ENCODE measurements around the gene KLHDC2.

Gene KLHDC2

GRCh38 chr14:49766839-49767238 is 1.1 kb upstream of the KLHDC2 start:
- POLR2A ChIA-PET = interaction anchor here (0.7 to 5.7 kb wide), 22 partner anchors 9 to 346 kb away, joined by 3 to 77 read pairs (median 6); partner anchors contain the start of genes ARF6, DNAAF2, KLHDC1 and LRR1

GRCh38 chr14:49767270-49767570 is 733 bp upstream of the KLHDC2 start:
- POLR2A ChIA-PET = interaction anchor here (0.7 to 5.7 kb wide), 23 partner anchors 9 to 345 kb away, joined by 3 to 77 read pairs (median 6); partner anchors contain the start of genes ARF6, DNAAF2, KLHDC1 and LRR1
- CTCF ChIA-PET = interaction anchor here (1.2 to 1.3 kb wide), 2 partner anchors 95 to 133 kb away, joined by 4 to 7 read pairs; no protein-coding TSS in a partner anchor
- no peak for TF ChIP-seq L3MBTL2 (conservative IDR thresholded peaks at IDR 0.05)
- TF ChIP-seq ARNT (IDR thresholded peaks at IDR 0.05) = no peak
- TF ChIP-seq BHLHE40 (IDR thresholded peaks at IDR 0.05; ENCODE audit: borderline replicate concordance) = no peak
- no peak for TF ChIP-seq HDGF (IDR thresholded peaks at IDR 0.05; ENCODE audit: borderline replicate concordance)
- no peak for TF ChIP-seq LEF1 (IDR thresholded peaks at IDR 0.05; ENCODE audit: borderline replicate concordance)
- TF ChIP-seq FOXK2 (IDR thresholded peaks at IDR 0.05) = no peak
- TF ChIP-seq FOXM1 (IDR thresholded peaks at IDR 0.05; ENCODE audit: borderline replicate concordance) = no peak
- TF ChIP-seq SUZ12 (IDR thresholded peaks at IDR 0.05) = no peak
- TF ChIP-seq ELF4 (IDR thresholded peaks at IDR 0.05) = no peak
- no peak for TF ChIP-seq PKNOX1 (IDR thresholded peaks at IDR 0.05)
- TF ChIP-seq ZNF384 (IDR thresholded peaks at IDR 0.05) = no peak
- TF ChIP-seq TARDBP (IDR thresholded peaks at IDR 0.05) = no peak
- no peak for TF ChIP-seq SP1 (IDR thresholded peaks at IDR 0.05)
- no peak for DNase-seq (ENCODE audit: extremely low spot score)

More at GRCh38 chr14:49766839-49767238, 1.1 kb upstream of the KLHDC2 start:
- CTCF ChIA-PET = interaction anchor here (1.2 to 1.3 kb wide), 2 partner anchors 95 to 133 kb away, joined by 4 to 7 read pairs; no protein-coding TSS in a partner anchor
- no peak for DNase-seq (ENCODE audit: extremely low spot score)
- TF ChIP-seq ARNT (IDR thresholded peaks at IDR 0.05) (no peak), FOXA1 (IDR thresholded peaks at IDR 0.05) (no peak), HDGF (IDR thresholded peaks at IDR 0.05; ENCODE audit: borderline replicate concordance) (no peak), BHLHE40 (IDR thresholded peaks at IDR 0.05; ENCODE audit: borderline replicate concordance) (no peak), NFRKB (IDR thresholded peaks at IDR 0.05) (no peak), SUZ12 (IDR thresholded peaks at IDR 0.05) (no peak), ZNF384 (IDR thresholded peaks at IDR 0.05) (no peak), ELF4 (IDR thresholded peaks at IDR 0.05) (no peak), SP1 (IDR thresholded peaks at IDR 0.05) (no peak), LEF1 (IDR thresholded peaks at IDR 0.05; ENCODE audit: borderline replicate concordance) (no peak), PKNOX1 (IDR thresholded peaks at IDR 0.05) (no peak), FOXM1 (IDR thresholded peaks at IDR 0.05; ENCODE audit: borderline replicate concordance) (no peak), TARDBP (IDR thresholded peaks at IDR 0.05) (no peak)

- POLR2A ChIA-PET = interaction anchor here (0.7 to 5.7 kb wide), 24 partner anchors 12 to 307 kb away, joined by 3 to 77 read pairs (median 5); partner anchors contain the start of genes ARF6, DNAAF2, KLHDC1 and LRR1
- peak; percentile 25 for DNase-seq (ENCODE audit: extremely low spot score)
- CTCF ChIA-PET = interaction anchor here (1.2 kb wide), 1 partner anchor 93 kb away, joined by 4 read pairs; no protein-coding TSS in a partner anchor
Observed at GRCh38 chr14:49768301-49769121, 558 bp downstream of the KLHDC2 start.

GRCh38 chr14:49769171-49769570 is 1.2 kb downstream of the KLHDC2 start:
- ChIA-PET POLR2A (interaction anchor here (0.7 to 5.7 kb wide), 9 partner anchors 12 to 308 kb away, joined by 3 to 77 read pairs (median 7); partner anchors contain the start of genes DNAAF2, KLHDC1, MGAT2 and POLE2), CTCF (no interaction called here)
- TF ChIP-seq HDGF (IDR thresholded peaks at IDR 0.05; ENCODE audit: borderline replicate concordance) (no peak), SUZ12 (IDR thresholded peaks at IDR 0.05) (no peak), ZNF384 (IDR thresholded peaks at IDR 0.05) (no peak)
- no peak for DNase-seq (ENCODE audit: extremely low spot score)

More at GRCh38 chr14:49768301-49769121, 558 bp downstream of the KLHDC2 start:
- no peak for TF ChIP-seq FOXK2 (IDR thresholded peaks at IDR 0.05)
- TF ChIP-seq ELF4 (IDR thresholded peaks at IDR 0.05) = no peak
- TF ChIP-seq CTBP1 (IDR thresholded peaks at IDR 0.05; ENCODE audit: borderline replicate concordance) = no peak

- no peak for TF ChIP-seq L3MBTL2 (conservative IDR thresholded peaks at IDR 0.05)
- no peak for TF ChIP-seq FOXM1 (IDR thresholded peaks at IDR 0.05; ENCODE audit: borderline replicate concordance)
- peak; percentile 70 for TF ChIP-seq PKNOX1 (IDR thresholded peaks at IDR 0.05)
- ChIA-PET CTCF (interaction anchor here (0.7 to 1.0 kb wide), 2 partner anchors 60 to 136 kb away, joined by 3 to 4 read pairs; no protein-coding TSS in a partner anchor), POLR2A (interaction anchor here (0.7 to 5.7 kb wide), 7 partner anchors 11 to 149 kb away, joined by 3 to 77 read pairs (median 28); partner anchors contain the start of genes DNAAF2, KLHDC1, MGAT2 and POLE2)
- DNase-seq (ENCODE audit: extremely low spot score) = no peak
Observed at GRCh38 chr14:49769581-49770211, 1.7 kb downstream of the KLHDC2 start.
